ENCODE measurements around the gene EXT2.

The EXT2 gene

DNA sequence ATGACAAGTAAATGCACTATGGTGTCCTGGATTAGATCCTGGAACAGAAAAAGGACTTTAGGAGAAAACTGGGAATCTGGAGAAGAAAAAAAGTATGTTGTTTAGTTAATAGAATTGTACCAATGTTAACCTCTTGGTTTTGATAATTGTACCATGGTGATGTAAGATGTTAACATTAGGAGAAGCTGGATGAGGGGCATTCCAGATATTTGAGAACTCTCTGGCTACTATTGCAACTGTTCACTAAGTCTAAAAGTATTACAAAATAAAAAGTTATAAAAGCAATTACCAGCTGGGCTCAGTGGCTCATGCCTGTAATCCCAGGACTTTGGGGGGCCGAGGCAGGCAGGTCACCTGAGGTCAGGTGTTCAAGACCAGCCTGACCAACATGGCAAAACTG, 66.5 kb downstream of the EXT2 start:
- in situ Hi-C loops (cut with HindIII; ENCODE audit: low sequenced_read_pairs), result no loop called here
- H3K4me3 ChIP-seq (ENCODE audit: low read depth, low read length), result no peak overlapping the region
- TF ChIP-seq, protein P1, sequence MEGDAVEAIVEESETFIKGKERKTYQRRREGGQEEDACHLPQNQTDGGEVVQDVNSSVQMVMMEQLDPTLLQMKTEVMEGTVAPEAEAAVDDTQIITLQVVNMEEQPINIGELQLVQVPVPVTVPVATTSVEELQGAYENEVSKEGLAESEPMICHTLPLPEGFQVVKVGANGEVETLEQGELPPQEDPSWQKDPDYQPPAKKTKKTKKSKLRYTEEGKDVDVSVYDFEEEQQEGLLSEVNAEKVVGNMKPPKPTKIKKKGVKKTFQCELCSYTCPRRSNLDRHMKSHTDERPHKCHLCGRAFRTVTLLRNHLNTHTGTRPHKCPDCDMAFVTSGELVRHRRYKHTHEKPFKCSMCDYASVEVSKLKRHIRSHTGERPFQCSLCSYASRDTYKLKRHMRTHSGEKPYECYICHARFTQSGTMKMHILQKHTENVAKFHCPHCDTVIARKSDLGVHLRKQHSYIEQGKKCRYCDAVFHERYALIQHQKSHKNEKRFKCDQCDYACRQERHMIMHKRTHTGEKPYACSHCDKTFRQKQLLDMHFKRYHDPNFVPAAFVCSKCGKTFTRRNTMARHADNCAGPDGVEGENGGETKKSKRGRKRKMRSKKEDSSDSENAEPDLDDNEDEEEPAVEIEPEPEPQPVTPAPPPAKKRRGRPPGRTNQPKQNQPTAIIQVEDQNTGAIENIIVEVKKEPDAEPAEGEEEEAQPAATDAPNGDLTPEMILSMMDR (IDR thresholded peaks at IDR 0.05; ENCODE audit: low read depth, low read length, missing control alignments), result no peak
- no peak for DNase-seq (ENCODE audit: low read depth)

DNA sequence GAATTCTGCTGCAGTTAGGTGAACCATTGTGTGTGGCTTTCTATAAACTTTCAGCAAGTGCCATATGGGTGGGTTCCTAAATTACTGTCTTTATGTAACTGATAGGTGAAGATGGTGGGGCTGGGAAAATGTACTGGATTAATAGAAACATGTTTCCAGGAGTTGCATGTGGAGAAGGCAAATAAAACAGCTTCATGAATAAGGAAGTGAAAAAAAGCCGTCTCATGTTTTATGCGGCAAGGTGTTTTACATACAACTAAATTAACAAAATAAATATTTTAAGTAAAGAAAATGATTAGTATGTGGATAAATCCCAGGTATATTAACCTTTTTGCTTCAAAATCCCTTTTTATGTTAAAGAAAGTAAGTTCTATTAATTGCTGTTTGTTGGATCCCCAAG, 67.2 kb downstream of the EXT2 start:
- DNase-seq (ENCODE audit: low read depth), result no peak
- TF ChIP-seq, protein P1 (IDR thresholded peaks at IDR 0.05; ENCODE audit: low read depth, low read length, missing control alignments), result no peak
- H3K4me3 ChIP-seq (ENCODE audit: low read depth, low read length), result no peak overlapping the region
- in situ Hi-C loops (cut with HindIII; ENCODE audit: low sequenced_read_pairs), result no loop called here

GRCh38 chr11:44165432-44165831, 70.0 kb downstream of the EXT2 start:
- TF ChIP-seq, protein P1 (IDR thresholded peaks at IDR 0.05; ENCODE audit: low read depth, low read length, missing control alignments), result no peak
- no peak overlapping the region for H3K4me3 ChIP-seq (ENCODE audit: low read depth, low read length)
- in situ Hi-C loops (cut with HindIII; ENCODE audit: low sequenced_read_pairs), result no loop called here
- DNase-seq (ENCODE audit: low read depth), result no peak

DNA sequence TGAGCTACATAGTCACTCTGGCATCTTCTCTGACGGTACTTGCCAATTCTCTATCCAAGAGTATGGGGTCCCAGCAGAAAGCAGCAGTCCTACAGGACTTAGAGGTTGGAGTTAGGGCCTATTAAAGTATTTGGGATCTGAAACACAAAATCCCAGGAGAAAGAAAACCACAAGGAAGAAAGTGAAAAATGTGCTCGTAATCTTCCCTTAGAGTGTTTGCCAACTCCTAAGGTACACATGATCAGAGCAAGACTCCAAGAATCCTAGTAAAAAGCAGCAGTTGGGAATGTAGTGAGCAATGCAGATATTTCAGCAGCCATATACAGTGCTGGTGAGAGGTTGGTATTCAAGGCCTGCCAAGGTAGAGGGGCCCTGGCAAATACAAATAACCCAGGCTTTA, 71.6 kb downstream of the EXT2 start:
- DNase-seq (ENCODE audit: low read depth), result no peak
- in situ Hi-C loops (cut with HindIII; ENCODE audit: low sequenced_read_pairs), result no loop called here
- H3K4me3 ChIP-seq (ENCODE audit: low read depth, low read length), result no peak overlapping the region
- TF ChIP-seq, protein P1 (IDR thresholded peaks at IDR 0.05; ENCODE audit: low read depth, low read length, missing control alignments), result no peak

- TF ChIP-seq, protein P1 (IDR thresholded peaks at IDR 0.05; ENCODE audit: low read depth, low read length, missing control alignments), result peak; percentile 5
- in situ Hi-C loops (cut with HindIII; ENCODE audit: low sequenced_read_pairs), result no loop called here
- peak; percentile 42 for DNase-seq (ENCODE audit: low read depth)
- H3K4me3 ChIP-seq (ENCODE audit: low read depth, low read length), result no peak overlapping the region
Measured at GRCh38 chr11:44171518-44171917, 76.0 kb downstream of the EXT2 start.

- H3K4me3 ChIP-seq (ENCODE audit: low read depth, low read length), result no peak overlapping the region
- TF ChIP-seq, protein P1 (IDR thresholded peaks at IDR 0.05; ENCODE audit: low read depth, low read length, missing control alignments), result no peak
- no peak for DNase-seq (ENCODE audit: low read depth)
- in situ Hi-C loops (cut with HindIII; ENCODE audit: low sequenced_read_pairs), result no loop called here
Measured at GRCh38 chr11:44172966-44173365, 77.5 kb downstream of the EXT2 start.

DNA sequence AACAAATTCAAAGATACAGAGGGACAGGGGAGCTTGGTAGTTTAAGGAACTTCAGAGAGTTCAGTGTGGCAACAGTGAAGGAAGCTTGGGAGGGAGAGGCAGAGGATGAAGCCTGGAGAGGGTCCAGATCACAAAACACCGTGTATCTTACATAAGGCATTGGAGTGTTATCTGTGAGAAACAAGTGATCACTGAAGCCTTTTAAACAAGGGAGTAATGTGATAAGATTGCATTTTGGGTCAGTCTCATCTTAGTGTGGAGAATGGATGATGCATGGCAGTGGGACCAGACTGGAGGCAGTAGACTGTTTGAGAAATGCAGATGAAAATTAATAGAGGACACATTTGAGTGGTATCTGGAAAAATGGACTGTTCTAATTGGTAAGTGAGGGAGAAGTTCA, 79.4 kb downstream of the EXT2 start:
- no peak overlapping the region for H3K4me3 ChIP-seq (ENCODE audit: low read depth, low read length)
- TF ChIP-seq, protein P1 (IDR thresholded peaks at IDR 0.05; ENCODE audit: low read depth, low read length, missing control alignments), result no peak
- DNase-seq (ENCODE audit: low read depth), result no peak
- in situ Hi-C loops (cut with HindIII; ENCODE audit: low sequenced_read_pairs), result no loop called here

Data from astrocyte of the cerebellum (primary cell).